Measurements from ENCODE around the gene DTNB.

DNA sequence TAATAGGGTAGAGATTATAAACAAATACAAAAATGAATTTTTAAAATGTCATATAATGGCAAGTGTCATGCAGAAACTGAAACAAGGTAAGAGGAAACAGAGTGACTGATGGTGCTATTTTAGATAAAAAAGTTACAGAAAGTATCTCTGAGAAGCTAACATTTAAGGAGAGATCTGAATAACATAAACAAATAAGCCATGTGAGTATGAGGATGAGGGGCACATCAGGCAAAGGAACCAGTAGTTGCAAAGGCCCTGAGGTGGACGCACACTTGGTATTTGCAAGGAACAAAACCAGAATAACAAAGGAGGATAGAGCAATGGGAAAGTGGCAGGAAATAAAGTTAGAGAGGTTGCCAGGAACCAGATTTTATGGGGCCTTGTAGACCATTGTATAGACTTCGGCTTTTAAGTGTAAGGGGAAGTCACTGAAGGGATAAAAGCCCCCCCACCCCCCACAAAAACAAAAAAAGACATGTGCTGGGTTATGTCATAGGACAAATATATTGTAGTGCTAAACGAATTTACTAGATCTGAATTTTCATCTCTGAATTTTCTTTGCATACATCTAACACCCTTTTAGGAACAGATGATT lies 159.2 kb downstream of the DTNB start:
- TF ChIP-seq, protein P1, sequence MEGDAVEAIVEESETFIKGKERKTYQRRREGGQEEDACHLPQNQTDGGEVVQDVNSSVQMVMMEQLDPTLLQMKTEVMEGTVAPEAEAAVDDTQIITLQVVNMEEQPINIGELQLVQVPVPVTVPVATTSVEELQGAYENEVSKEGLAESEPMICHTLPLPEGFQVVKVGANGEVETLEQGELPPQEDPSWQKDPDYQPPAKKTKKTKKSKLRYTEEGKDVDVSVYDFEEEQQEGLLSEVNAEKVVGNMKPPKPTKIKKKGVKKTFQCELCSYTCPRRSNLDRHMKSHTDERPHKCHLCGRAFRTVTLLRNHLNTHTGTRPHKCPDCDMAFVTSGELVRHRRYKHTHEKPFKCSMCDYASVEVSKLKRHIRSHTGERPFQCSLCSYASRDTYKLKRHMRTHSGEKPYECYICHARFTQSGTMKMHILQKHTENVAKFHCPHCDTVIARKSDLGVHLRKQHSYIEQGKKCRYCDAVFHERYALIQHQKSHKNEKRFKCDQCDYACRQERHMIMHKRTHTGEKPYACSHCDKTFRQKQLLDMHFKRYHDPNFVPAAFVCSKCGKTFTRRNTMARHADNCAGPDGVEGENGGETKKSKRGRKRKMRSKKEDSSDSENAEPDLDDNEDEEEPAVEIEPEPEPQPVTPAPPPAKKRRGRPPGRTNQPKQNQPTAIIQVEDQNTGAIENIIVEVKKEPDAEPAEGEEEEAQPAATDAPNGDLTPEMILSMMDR (IDR thresholded peaks at IDR 0.05; ENCODE audit: low read depth, low read length), result no peak
- TF ChIP-seq EZH2phosphoT487 (IDR thresholded peaks at IDR 0.05; ENCODE audit: low read depth), result no peak
